IPS-18c (cell line): ENCODE results near the gene PRR5.
"Not testable (repeated sequence)": the region's sequence is repeated elsewhere in the genome, so short reads cannot be mapped to it uniquely, and the experiment has no call there.

Experiments used
- H3K4me3 ChIP-seq: 2 replicates; pipeline ENCODE4 v1.7.0; 2013; ENCODE audit warnings: low read depth, mild to moderate bottlenecking, low read length, moderate library complexity; ENCODE audit not compliant: insufficient read depth
- H3K9me3 ChIP-seq: one replicate; pipeline ENCODE4 v1.6.1; 2013; ENCODE audit warnings: mild to moderate bottlenecking, low read length, moderate library complexity; ENCODE audit not compliant: control insufficient read depth, insufficient read depth

PRR5 gene

DNA sequence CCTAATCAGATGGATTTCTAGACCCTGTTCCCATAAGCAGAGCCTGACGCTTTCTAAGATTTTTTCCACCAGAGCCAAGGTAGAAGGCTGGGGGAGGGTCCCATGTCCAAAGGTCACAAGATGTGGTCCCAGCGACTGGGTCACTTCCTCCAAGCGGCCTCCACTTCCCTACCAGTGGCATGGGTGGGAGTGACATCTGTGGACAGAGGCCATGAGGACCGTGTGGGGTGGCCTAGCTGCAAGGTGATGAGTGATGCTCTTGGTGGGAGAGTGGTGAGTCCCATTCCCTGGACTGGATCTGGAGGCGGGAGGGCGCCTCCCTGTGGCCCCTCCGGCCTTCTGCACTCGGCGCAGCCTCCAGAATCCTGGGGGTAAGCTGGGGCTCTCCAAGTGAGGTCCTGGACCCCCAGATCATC is 32.4 kb upstream of the PRR5 start:
- 0 out of 2 replicates have a peak overlapping the region, but pooled peaks have one; percentile 15 for H3K4me3 ChIP-seq
- H3K9me3 ChIP-seq: no peaks in the 10 kb centered on the region

DNA sequence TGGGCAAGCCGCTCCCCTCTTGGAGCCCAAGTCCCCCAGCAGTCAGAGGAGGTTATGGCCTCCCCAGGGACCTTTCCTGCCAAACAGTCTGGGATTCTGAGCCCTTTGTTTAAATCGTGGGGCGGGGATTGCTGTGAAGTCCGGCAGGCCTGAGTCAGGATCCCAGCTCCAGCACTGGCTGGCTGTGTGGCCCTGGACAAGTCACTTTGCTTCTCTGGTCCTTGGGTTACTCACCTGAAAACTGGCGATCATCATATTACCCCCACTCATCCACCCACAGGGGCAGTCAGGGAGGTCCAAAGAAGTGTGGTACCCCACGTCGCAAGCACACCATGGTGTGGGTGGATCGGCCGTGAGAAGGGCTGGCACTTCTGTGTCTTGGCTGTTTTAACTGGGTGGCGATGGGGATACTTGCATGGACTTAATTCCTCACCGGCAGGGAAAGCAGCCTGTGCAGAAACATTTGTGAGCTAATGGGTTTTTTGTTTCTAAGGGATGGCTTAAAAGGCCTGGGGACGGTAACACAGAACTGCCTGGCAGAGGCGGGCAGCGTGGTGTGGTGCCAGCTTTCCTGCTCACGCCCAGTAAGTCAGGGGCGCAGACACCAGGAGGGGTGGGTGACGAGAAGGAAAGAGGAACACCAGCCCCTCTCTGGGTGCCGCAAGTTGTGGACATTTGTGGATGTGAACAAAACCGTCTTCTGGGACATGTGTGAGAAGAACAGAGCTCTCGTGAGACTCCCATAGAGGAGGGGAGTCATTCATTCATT is 31.6 kb upstream of the PRR5 start:
- H3K4me3 ChIP-seq: no peak overlapping the region

DNA sequence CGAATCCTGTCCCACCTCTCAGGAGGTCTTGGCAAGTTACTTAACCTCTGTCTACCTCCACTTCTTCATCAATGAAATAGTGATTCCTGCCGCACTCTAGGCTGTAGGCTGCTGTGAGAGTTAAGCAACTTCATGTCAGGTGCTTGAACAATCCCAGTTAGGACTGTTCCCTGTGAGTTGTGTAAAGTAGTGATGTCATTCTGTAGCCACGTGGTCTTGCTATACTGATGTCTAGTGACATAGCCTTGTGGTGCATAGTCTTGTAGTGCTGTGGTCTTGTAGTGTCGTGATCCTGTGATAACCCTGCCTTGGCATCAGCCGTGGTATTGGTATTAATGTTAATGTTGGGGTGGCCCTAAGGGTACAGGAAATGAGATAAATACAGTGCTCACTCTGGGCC is 30.3 kb upstream of the PRR5 start:
- Histone ChIP-seq H3K4me3 (no peak overlapping the region), H3K9me3 (no peaks in the 10 kb centered on the region)

More for the DNA sequence above, 31.6 kb upstream of the PRR5 start:
- H3K9me3 ChIP-seq: no peaks in the 10 kb centered on the region

DNA sequence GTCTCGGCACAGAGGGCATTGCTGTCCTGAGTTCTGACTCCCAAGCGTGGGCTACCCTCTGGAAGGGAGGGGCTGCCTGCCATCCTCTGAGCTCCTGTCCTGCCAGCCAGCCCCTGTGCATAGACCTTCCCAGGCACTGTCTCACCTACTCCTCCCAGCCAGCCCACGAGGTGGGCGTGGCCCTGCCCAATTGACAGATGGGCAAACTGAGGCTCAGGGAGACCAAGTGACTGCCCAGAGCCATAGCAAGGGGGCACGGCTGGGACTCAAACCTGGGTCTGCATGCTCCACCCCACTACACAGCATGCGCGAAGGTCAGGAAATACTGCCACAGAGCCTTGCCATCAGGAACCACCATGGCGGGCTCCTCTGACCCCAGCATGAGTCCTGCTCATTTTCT is 29.4 kb upstream of the PRR5 start:
- no peaks in the 10 kb centered on the region for H3K9me3 ChIP-seq

DNA sequence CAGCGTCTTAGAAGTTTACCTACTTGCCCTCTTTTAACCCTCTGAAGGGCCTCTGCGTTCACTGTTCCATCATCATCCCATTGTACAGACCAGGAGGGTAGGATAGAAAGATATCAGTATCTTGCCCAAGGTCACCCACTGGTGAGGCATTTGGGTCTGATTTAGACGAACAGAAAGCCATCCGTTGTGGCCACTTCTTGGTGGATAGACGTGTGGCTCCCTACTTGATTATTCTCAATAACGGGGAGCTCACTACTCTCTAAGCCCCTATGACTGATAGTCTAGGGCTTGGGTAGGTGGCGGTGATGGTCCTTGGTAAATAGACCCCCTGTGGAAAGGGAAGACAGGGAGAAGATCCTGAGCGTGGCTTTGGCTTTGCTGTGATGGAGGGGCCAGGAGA is 28.6 kb upstream of the PRR5 start:
- H3K4me3 ChIP-seq: no peak overlapping the region
- H3K9me3 ChIP-seq: no peaks in the 10 kb centered on the region

More for the DNA sequence above, 29.4 kb upstream of the PRR5 start:
- H3K4me3 ChIP-seq: no peak overlapping the region

DNA sequence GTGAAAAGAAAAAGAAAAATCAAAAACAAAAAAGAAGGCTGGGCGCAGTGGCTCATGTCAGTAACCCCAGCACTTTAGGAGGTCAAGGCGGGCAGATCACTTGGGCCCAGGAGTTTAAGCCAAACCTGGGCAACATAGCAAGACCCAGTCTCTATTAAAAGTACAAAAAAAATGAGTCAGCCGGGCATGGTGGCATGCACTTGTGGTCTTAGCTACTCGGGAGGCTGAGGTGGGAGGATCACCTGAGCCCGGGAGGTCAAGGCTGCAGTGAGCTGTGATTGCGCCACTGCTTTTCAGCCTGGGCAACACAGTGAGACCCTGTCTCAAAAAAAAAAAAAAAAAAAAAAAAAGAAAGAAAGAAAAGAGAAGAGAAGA is 26.0 kb upstream of the PRR5 start:
- H3K9me3 ChIP-seq, H3K4me3 ChIP-seq: not testable (repeated sequence)

DNA sequence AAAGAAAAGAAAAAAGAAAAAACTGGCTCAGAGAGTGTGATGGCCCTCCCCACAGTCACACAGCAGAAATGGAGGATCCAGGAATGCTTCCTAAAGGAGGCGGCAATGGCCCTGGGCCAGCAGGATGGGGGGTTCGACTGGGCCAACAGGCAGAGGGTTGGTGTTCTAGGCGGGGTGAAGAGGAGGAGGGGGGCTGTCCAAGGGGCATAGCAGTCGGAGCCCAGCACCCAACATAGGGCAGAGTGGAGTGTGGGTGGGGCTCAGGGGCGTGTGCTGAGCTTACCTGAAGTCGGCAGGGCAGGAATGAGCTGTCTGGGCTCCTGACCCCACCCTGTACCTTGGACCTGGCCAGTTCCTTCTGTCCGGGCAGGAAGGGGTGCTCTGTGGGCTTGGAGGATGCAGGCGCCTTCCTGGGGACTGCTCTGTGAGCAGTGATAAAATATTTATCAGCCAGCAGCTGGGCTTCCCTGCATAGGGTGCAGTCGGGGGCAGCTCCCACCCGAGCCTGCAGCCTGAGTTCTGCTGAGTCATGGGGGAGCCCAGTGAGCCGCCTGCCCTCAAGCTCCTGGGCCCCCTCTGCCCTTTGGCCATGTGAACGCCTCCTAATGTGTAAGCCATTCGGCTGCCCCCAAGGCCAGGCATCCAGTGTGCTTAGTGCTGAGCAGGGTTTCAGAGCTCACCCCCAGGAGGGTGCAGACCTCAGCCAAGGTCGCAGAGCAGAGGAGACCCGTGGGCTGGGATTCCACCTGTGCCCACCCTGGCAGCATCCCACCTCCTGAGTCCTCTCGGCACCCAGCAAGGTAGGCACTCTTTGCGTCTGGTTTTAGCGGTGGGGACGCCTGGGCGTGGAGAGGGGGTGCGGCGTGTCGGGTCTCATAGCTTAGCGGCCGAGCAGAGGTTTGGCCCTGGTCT is 25.3 kb upstream of the PRR5 start:
- Histone ChIP-seq H3K9me3 (no peaks in the 10 kb centered on the region), H3K4me3 (no peak overlapping the region)

DNA sequence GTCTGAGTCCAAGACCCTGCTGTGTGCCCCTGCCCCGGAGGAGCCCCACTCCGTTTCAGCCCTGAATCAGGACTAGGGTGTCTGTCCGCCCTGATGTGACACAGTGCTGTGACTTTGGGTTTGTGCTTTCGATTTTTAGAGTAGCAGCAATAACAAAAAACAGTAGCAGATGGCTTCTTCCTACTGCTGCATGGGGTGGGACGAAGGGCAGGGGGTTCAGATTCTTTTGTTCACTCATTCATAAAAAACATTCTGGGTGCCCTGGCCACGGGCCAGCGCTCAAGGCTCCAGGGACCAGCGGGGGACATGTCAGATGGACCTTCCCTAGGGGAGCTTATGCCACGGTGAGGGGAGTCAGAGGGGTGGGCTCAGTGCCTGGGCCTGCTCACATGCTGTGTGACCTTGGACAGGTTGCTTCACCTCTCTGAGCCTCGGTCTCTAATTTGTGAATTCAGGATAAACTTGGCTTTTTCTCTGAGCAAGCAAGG is 24.6 kb upstream of the PRR5 start:
- no peaks in the 10 kb centered on the region for H3K9me3 ChIP-seq
- H3K4me3 ChIP-seq: no peak overlapping the region

DNA sequence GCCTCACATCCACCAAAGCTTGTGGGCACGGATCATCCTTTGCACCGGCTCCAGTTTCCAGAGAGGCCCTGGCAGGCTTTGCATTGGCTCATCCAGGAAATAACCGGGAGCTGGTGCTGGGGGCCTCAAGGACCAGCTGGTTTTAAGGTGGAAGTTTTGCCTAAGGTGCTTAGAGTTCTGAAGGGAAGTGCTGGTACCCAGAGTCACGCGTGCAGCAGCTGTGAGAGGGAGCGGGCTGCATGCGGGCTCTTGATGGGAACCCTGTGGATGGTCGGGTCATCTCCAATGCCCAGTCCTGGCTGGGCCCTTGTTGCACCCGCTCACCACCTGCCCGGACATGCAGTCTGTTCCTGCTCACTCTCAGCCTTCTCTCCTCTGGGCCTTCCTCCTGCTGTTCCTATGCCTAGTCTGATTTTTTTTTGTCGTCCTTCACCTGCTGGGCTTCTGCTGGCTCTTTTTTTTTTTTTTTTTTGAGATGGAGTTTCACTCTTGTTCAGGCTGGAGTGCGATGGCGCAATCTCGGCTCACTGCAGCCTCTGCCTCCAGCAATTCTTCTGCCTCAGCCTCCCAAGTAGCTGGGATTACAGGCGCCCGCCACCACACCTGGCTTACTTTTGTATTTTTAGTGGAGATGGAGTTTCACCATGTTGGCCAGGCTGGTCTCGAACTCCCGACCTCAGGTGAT is 24.0 kb upstream of the PRR5 start:
- no peaks in the 10 kb centered on the region for H3K9me3 ChIP-seq
- H3K4me3 ChIP-seq: no peak overlapping the region

DNA sequence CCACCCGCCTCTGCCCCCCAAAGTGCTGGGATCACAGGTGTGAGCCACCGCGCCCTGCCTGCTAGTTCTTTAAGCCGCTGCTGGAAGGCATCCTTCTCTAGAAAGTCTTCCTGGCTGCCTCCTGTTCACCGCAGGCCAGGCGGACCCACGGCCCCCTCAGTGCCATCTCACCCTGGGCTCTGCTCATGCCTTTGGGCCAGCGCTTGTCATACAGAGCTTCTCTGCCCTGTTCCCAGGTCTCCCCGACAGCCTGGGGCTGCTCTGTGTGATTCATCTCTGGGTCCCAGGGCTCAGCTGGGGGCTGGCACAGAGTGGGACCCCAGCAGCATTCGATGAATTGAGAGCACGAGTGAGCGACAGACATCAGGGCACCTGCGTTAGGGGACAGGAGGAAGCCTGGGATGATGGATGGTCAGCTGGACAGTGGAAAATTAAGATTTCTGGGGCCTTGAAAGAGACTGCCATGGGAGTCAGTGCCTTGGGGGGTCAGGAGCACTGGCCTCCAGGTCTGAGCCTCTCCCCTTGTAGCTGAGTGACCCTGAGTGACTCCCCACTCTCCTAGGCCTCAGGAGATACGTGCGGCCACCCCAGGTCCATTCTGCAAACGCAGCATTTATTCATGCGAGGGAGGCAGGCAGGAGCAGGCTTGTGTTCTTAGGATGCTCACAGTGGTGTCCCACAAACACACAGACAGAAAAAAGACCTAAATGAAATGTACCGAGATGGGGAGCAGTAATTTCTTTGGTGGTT is 23.3 kb upstream of the PRR5 start:
- no peak overlapping the region for H3K4me3 ChIP-seq

DNA sequence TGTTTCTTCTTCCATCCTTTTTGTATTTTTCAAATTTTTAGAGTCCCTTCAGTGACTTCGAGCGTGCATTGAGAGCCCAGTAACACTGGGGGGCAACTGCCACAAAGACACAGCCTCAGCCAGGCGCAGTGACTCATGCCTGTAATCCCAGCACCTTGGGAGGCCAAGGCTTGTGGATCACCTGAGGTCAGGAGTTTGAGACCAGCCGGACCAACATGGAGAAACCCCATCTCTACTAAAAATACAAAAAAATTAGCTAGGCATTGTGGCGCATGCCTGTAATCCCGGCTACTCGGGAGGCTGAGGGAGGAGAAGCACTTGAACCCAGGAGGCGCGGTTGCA is 22.7 kb upstream of the PRR5 start:
- H3K4me3 ChIP-seq, H3K9me3 ChIP-seq: not testable (repeated sequence)

More for the DNA sequence above, 23.3 kb upstream of the PRR5 start:
- no peaks in the 10 kb centered on the region for H3K9me3 ChIP-seq

DNA sequence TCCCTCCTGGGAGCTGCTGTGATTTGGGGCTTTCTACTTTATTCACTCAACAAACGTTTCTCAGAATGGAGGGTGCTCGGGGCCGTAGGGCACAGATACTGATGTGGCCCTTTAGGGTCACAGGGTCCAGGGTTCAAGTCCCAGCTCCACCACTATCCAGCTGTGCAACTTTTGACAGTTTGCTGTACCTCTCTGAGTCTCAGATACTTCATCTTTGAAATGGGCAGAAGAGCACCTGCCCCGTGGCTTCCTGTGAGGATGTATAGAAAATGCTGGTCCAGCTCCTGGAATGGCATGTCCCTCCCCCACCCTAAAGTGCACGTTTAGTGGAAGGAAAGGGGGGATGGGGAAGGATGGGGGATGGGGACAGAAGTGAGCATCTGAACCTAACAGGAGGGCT is 21.9 kb upstream of the PRR5 start:
- H3K9me3 ChIP-seq: no peaks in the 10 kb centered on the region
- no peak overlapping the region for H3K4me3 ChIP-seq

DNA sequence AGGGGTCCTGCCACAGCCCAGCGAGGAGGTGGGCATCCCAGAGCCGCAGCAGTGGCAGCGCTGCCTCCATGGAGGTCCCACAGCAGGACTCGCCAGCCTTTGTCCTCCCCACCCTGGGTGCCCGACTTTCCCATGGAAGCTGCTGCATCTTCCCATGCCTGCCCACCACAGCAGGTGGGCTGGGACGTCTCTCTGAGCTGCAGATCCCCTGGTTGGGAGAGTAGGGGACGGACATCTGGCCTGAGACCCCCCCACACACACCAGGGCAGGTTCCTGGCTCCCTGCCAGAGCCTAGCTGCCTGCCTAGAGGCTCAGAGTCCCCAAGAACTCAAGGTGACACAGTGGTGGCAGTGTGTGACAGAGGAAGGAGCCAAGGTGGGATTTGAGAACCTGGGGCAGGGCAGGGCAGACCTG is 21.5 kb upstream of the PRR5 start:
- no peaks in the 10 kb centered on the region for H3K9me3 ChIP-seq
- no peak overlapping the region for H3K4me3 ChIP-seq

DNA sequence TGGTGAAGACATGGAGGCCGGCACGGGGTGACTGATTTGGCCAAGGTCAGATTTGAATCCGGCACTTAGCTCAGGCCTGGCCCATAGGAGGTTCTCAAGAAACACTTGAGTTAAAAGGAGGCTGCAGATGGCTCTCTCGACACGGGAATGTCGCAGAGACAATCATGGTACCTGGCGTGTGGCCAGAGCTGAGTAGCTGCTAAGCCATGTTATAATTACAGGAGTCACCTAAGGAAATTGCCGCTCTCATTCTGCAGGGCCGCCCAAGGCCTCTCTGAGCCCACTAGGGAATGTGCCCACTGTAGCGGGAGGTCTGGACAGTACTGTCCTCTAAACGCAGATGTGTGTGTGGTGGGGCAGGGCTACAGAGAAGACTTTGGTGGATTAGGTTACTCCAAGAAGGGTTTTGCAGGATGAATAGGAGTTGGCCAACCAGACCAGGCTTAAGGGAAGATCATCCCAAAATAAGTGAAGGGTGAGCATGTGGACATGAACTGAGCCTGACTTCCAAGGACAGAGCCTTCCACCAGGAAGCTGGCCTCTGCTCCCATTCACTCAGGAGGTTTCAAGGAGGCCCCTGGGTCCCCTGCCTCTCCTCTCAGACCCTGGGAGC is 19.3 kb upstream of the PRR5 start:
- Histone ChIP-seq H3K9me3 (peaks cover 2% of the 10 kb centered on the region), H3K4me3 (no peak overlapping the region)

DNA sequence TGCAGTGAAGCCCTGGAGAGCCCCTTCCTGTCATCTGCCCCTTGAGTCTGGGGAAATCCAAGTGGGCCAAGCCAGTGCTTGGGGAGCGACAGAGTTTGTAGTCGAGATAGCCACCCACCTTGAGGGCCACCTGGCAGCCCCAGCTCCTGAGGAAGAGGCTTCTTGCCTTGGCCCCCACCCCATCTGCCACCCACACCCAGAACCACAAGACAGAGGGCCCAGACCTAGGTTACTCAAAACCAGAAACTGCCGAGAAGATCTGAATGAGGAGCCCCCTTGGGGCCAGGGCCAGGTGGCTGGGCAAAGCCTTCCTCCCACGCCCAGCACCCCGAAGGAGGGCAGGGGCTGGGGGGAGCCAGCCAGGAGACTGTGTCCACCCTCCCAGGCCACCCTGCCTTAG is 18.8 kb upstream of the PRR5 start:
- H3K9me3 ChIP-seq: peaks cover 2% of the 10 kb centered on the region

DNA sequence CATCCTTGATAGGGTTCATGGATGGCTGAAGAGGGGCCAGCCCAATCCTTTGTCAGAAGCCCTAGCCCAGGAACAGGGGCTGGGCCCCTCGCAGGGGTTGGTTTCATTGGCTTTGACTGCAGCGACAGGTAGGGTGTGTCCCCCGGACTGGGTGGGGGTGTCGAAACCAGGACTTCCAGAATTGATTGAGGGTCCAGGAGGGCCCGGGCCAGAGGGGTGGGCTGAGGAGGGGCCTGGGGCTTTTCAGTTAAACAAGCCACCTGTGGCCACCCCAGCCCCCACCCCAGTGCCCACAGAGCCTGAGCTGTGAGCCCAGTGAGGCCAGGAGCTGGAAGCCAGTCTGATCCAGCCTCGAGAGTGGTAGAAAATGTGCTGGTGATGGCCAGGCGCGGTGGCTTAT is 18.1 kb upstream of the PRR5 start:
- Histone ChIP-seq H3K4me3 (no peak overlapping the region), H3K9me3 (peaks cover 2% of the 10 kb centered on the region)

More for the DNA sequence above, 18.8 kb upstream of the PRR5 start:
- H3K4me3 ChIP-seq: no peak overlapping the region
